ENCODE measurements around the gene PRKAR2A. TPM values are rescaled to one million over a fixed set of nuclear protein-coding genes. Genes with fewer than 3 reads are reported as not detected.

The PRKAR2A gene
- total and polyA plus RNA-seq, 9 of the 15 experiments (the other 6 are each of a cell fraction or from before 2014, with no cell fraction given), result 15.9 to 84.5 (median 37.6) TPM

GRCh38 chr3:48784426-48785120 is 63.1 kb downstream of the PRKAR2A start:
- in situ Hi-C loops (cut with MboI) (no loop called here), intact Hi-C loops (cut with micrococcal nuclease) (no loop called here)
- Histone ChIP-seq H3K9ac (ENCODE audit: insufficient read depth in 1 of 2, low read depth in 2 of 2, low read length in 2 of 2) (no peak overlapping the region), H3K4me2 (ENCODE audit: insufficient read depth, low read length) (no peak overlapping the region), H3K9me3 (replicated peaks; ENCODE audit: control insufficient read depth, insufficient read depth, low read depth, low read length) (no peaks in the 10 kb centered on the region), H3K4me1 (replicated peaks in 1 of 2; ENCODE audit: control insufficient read depth in 2 of 2, insufficient read depth in 2 of 2, low read length in 2 of 2) (peaks cover 0 to 5% of the 10 kb centered on the region in 2 experiments; a peak in 2 of 5 replicates), H3K27me3 (ENCODE audit: control insufficient read depth in 2 of 2, insufficient read depth in 2 of 2, low read length in 2 of 2) (no peaks in the 10 kb centered on the region), H3K79me2 (ENCODE audit: control insufficient read depth, insufficient read depth, low read length) (no peaks in the 10 kb centered on the region), H3K27ac (ENCODE audit: extremely low read depth, low read depth, low read length) (no peak overlapping the region), H3K9me1 (ENCODE audit: control insufficient read depth, insufficient read depth, low read length) (no peaks in the 10 kb centered on the region), H2AFZ (ENCODE audit: low read depth, low read length) (no peak overlapping the region), H3K4me3 (no peak overlapping the region), H3K36me3 (ENCODE audit: control insufficient read depth, insufficient read depth, low read length) (peaks cover 40% of the 10 kb centered on the region; the same call in 2 of the 3 replicates), H4K20me1 (replicated peaks; ENCODE audit: control insufficient read depth, insufficient read depth, low read length) (no peaks in the 10 kb centered on the region)
- ChIA-PET POLR2A (no interaction called here), CTCF (ENCODE audit: low intra/inter-chr PET ratio) (no interaction called here)
- TF ChIP-seq TCF3 (CRISPR knock-in tag; IDR thresholded peaks at IDR 0.05) (0 out of 2 replicates have a peak, but pooled peaks have one; percentile 14), SETDB1 (IDR thresholded peaks at IDR 0.05; ENCODE audit: low read length) (no peak), RFX1 (IDR thresholded peaks at IDR 0.05) (0 out of 2 replicates have a peak, but pooled peaks have one; percentile 9), FOSL1 (tag; conservative IDR thresholded peaks at IDR 0.05) (peak; percentile 46)
- whole genome bisulfite sequencing (ENCODE audit: insufficient coverage, low coverage, missing lambda C conversion rate), result 67% methylated on average over 3 of the region's 4 CpGs
- FAIRE-seq (no peak), DNase-seq (ENCODE audit: extremely low read depth in 1 of 4, low spot score in 3 of 4) (peak in 2 of 4 experiments; percentile 11 to 30), ATAC-seq (no peak)
- no TSS peak for BruUV-seq (replicated peaks)

- in situ Hi-C loops (cut with MboI) (no loop called here), intact Hi-C loops (cut with micrococcal nuclease) (no loop called here)
- no peaks in the 10 kb centered on the region for H3K27me3 ChIP-seq (ENCODE audit: control insufficient read depth in 2 of 2, insufficient read depth in 2 of 2, low read length in 2 of 2)
- CTCF ChIA-PET (ENCODE audit: low intra/inter-chr PET ratio), result interaction anchor here (0.6 kb wide), 1 partner anchor 39 kb away, joined by 3 read pairs; no protein-coding TSS in a partner anchor
- no peaks in the 10 kb centered on the region for H4K20me1 ChIP-seq (replicated peaks; ENCODE audit: control insufficient read depth, insufficient read depth, low read length)
- WGBS (ENCODE audit: insufficient coverage, low coverage, missing lambda C conversion rate), result 27% methylated on average over 5 of the region's 6 CpGs
- no peak overlapping the region for H3K4me3 ChIP-seq
- no peaks in the 10 kb centered on the region for H3K79me2 ChIP-seq (ENCODE audit: control insufficient read depth, insufficient read depth, low read length)
- ATAC-seq (peak; percentile 74), FAIRE-seq (no peak), DNase-seq (ENCODE audit: extremely low read depth in 1 of 4, low spot score in 3 of 4) (peak; percentile 11 to 60 (median 29))
- H3K4me1 ChIP-seq (replicated peaks in 1 of 2; ENCODE audit: control insufficient read depth in 2 of 2, insufficient read depth in 2 of 2, low read length in 2 of 2), result peaks cover 0 to 5% of the 10 kb centered on the region in 2 experiments; a peak in 2 of 5 replicates
- H3K36me3 ChIP-seq (ENCODE audit: control insufficient read depth, insufficient read depth, low read length), result peaks cover 36% of the 10 kb centered on the region; the same call in 1 of the 3 replicates
- no peak overlapping the region; the same call in 2 of the 3 replicates for H3K27ac ChIP-seq (ENCODE audit: extremely low read depth, low read depth, low read length)
- no peaks in the 10 kb centered on the region for H3K9me3 ChIP-seq (replicated peaks; ENCODE audit: control insufficient read depth, insufficient read depth, low read depth, low read length)
- H3K4me2 ChIP-seq (ENCODE audit: insufficient read depth, low read length), result no peak overlapping the region
- POLR2A ChIA-PET, result interaction anchor here (0.9 to 1.3 kb wide), 4 partner anchors 12 to 53 kb away, joined by 3 to 4 read pairs (median 4); no protein-coding TSS in a partner anchor
- BruUV-seq (replicated peaks), result no TSS peak
- no peak overlapping the region for H3K9ac ChIP-seq (ENCODE audit: insufficient read depth in 1 of 2, low read depth in 2 of 2, low read length in 2 of 2)
- H2AFZ ChIP-seq (ENCODE audit: low read depth, low read length), result no peak overlapping the region
- H3K9me1 ChIP-seq (ENCODE audit: control insufficient read depth, insufficient read depth, low read length), result no peaks in the 10 kb centered on the region
- TF ChIP-seq TEAD4 (IDR thresholded peaks at IDR 0.05; ENCODE audit: low read length) (no peak), TEAD4 (CRISPR knock-in tag; IDR thresholded peaks at IDR 0.05; ENCODE audit: borderline replicate concordance) (no peak), ZNF3 (CRISPR knock-in tag; IDR thresholded peaks at IDR 0.05) (no peak), CBFA2T3 (IDR thresholded peaks at IDR 0.05) (peak; percentile 82), ATF7 (IDR thresholded peaks at IDR 0.05) (peak; percentile 61), ZNF146 (CRISPR knock-in tag; IDR thresholded peaks at IDR 0.05; ENCODE audit: unreplicated experiment) (no peak), MNT (conservative IDR thresholded peaks at IDR 0.05) (peak in 1 of 2 experiments; percentile 43; a peak in 1 of 4 replicates), ZNF41 (CRISPR knock-in tag; conservative IDR thresholded peaks at IDR 0.05) (no peak)
Observed at GRCh38 chr3:48783304-48783703, 64.4 kb downstream of the PRKAR2A start.

All from K562 (cell line).